T47D (cell line): ENCODE results near the gene VPS13A.

Experiments
- DNase-seq, 2 experiments: peaks; one replicate each; pipeline versions ENCODE4 v3.0.0 to v3.0.0-alpha.2; 2011 to 2012; ENCODE audit warnings: low read depth in 1 of 2, low spot score in 1 of 2
- JUND ChIP-seq: IDR thresholded peaks from 2 replicates; pipeline ENCODE4 v1.6.1; 2012; ENCODE audit warnings: low read depth
- in situ Hi-C: cut with HindIII; loops from 2 replicates; pipeline ENCODE4 v1.10.0; 2016; ENCODE audit warnings: low sequenced_read_pairs, low pct_unique_long_range_greater_than_20kb

The VPS13A gene

DNA sequence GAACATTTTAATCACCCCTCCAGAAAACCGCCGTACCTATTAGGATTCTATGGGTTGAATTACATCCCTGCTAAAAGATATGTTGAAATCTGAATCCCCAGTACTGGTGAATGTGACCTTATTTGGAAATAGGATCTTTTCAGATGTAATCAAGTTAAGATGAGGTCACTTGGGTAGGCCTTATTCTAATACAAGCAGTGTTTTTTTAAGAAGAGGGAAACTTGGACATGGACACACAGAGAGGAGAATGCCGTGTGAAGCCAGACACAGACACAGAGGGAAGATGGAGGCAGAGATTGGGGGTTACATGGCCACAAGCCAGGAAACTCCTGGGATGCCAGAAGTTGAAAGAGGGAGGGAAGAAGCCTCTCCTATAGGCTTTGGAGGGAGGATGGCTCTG, 287.3 kb downstream of the VPS13A start:
- no peak for DNase-seq
- in situ Hi-C loops = no loop called here
- TF ChIP-seq JUND = no peak

DNA sequence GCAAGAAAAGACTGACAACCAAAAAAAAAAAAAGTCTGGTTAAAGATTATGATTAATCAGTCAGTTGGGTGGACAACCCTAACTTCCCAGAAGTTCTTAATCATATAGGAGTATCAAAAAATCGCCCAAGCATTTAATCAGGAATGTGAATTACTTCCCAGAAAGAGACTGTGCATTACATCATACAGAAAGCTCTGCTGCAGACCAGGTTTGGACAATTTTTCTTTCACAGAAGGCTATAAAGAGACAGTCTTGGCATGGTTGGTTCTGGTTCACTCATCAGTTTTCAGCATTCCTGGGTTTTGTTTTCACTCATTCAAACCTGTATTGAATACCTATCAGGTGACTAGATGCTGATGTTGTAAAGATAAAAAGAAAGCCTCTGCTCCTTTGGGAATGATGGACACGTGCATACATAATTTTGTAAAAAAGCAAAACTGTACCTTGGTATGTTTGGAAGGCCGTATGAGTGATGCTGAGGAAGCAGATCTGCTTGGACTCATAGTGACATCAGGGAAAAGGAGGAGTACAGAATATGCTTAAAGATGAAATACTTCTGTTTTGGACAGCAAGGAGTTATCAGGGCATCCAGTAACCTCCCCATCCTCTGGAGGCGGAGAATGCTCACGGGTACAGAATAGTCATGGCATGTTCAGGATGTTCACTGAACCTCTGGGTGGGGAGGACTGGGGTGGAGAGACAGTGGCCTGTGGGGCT, 292.3 kb downstream of the VPS13A start:
- no peak for TF ChIP-seq JUND
- DNase-seq = no peak
- in situ Hi-C loops = no loop called here
